ENCODE data around the gene SCEL. TPM values are rescaled to one million over a fixed set of nuclear protein-coding genes. Genes with fewer than 3 reads are reported as not detected.
A peak's percentile ranks its signal among the peaks of the same experiment; 100 is the strongest.

The SCEL gene
- total RNA-seq, 1 donor from 2014 or later = 91.3 TPM

- no peak for TF ChIP-seq POLR2A (IDR thresholded peaks at IDR 0.05)
- Histone ChIP-seq H3K4me3 (no peak overlapping the region), H3K9me3 (no peaks in the 10 kb centered on the region), H3K4me1 (no peaks in the 10 kb centered on the region), H3K27ac (no peak overlapping the region), H3K36me3 (no peaks in the 10 kb centered on the region), H3K27me3 (no peaks in the 10 kb centered on the region)
- DNase-seq (ENCODE audit: extremely low spot score in 2 of 2) = no peak
- intact Hi-C loops (cut with DNase I) = no loop called here
These were observed 2.5 kb upstream of the SCEL start for GRCh38 chr13:77532983-77533382.

GRCh38 chr13:77533875-77534788 lies 1.4 kb upstream of the SCEL start:
- no peak overlapping the region for H3K27ac ChIP-seq
- H3K9me3 ChIP-seq = no peaks in the 10 kb centered on the region
- no peaks in the 10 kb centered on the region for H3K36me3 ChIP-seq
- no peaks in the 10 kb centered on the region for H3K4me1 ChIP-seq
- no peak for TF ChIP-seq CTCF (IDR thresholded peaks at IDR 0.05)
- TF ChIP-seq POLR2A (IDR thresholded peaks at IDR 0.05) = no peak
- TF ChIP-seq POLR2AphosphoS5 (IDR thresholded peaks at IDR 0.05; ENCODE audit: insufficient read depth in 1 of 2, low read depth in 1 of 2) = no peak
- no peak for DNase-seq (ENCODE audit: extremely low spot score in 2 of 2)
- H3K4me3 ChIP-seq = no peak overlapping the region
- no peaks in the 10 kb centered on the region for H3K27me3 ChIP-seq
- intact Hi-C loops (cut with DNase I) = no loop called here

GRCh38 chr13:77536358-77536757 lies 852 bp downstream of the SCEL start:
- DNase-seq (ENCODE audit: extremely low spot score in 2 of 2) = no peak
- Histone ChIP-seq H3K4me3 (peak overlapping the region in 1 of 2 donors; percentile 23), H3K27me3 (no peaks in the 10 kb centered on the region), H3K27ac (no peak overlapping the region), H3K9me3 (no peaks in the 10 kb centered on the region), H3K4me1 (no peaks in the 10 kb centered on the region), H3K36me3 (no peaks in the 10 kb centered on the region)
- no peak for TF ChIP-seq CTCF (IDR thresholded peaks at IDR 0.05)
- TF ChIP-seq POLR2AphosphoS5 (IDR thresholded peaks at IDR 0.05; ENCODE audit: insufficient read depth in 1 of 2, low read depth in 1 of 2) = no peak
- TF ChIP-seq POLR2A (IDR thresholded peaks at IDR 0.05) = no peak
- intact Hi-C loops (cut with DNase I) = no loop called here

- no peak overlapping the region for H3K27ac ChIP-seq
- no peaks in the 10 kb centered on the region for H3K4me1 ChIP-seq
- DNase-seq (ENCODE audit: extremely low spot score in 2 of 2) = no peak
- intact Hi-C loops (cut with DNase I) = no loop called here
- no peak for TF ChIP-seq CTCF (IDR thresholded peaks at IDR 0.05)
- TF ChIP-seq POLR2A (IDR thresholded peaks at IDR 0.05) = no peak
- no peak for TF ChIP-seq POLR2AphosphoS5 (IDR thresholded peaks at IDR 0.05; ENCODE audit: insufficient read depth in 1 of 2, low read depth in 1 of 2)
- no peaks in the 10 kb centered on the region for H3K9me3 ChIP-seq
- no peaks in the 10 kb centered on the region for H3K36me3 ChIP-seq
- no peaks in the 10 kb centered on the region for H3K27me3 ChIP-seq
- peak overlapping the region in 1 of 2 donors; percentile 23 for H3K4me3 ChIP-seq
These were observed 1.9 kb downstream of the SCEL start for GRCh38 chr13:77537289-77537919.

GRCh38 chr13:77543711-77544110 lies 8.2 kb downstream of the SCEL start:
- Histone ChIP-seq H3K4me1 (peaks cover 15% of the 10 kb centered on the region), H3K4me3 (no peak overlapping the region), H3K36me3 (no peaks in the 10 kb centered on the region), H3K27me3 (no peaks in the 10 kb centered on the region), H3K9me3 (no peaks in the 10 kb centered on the region), H3K27ac (no peak overlapping the region)
- intact Hi-C loops (cut with DNase I) = no loop called here
- TF ChIP-seq POLR2AphosphoS5 (IDR thresholded peaks at IDR 0.05; ENCODE audit: insufficient read depth in 1 of 2, low read depth in 1 of 2) (no peak), POLR2A (IDR thresholded peaks at IDR 0.05) (no peak), CTCF (IDR thresholded peaks at IDR 0.05) (no peak)
- DNase-seq (ENCODE audit: extremely low spot score in 2 of 2) = no peak
